T-helper 1 cell treated with Interleukin-12 subunit alpha and Interleukin-12 subunit beta and Interleukin-4 antibody, amounts not matched to agents 30 ng/mL and 1 ng/mL, for 36 hours (primary cell): ENCODE measurements around the gene MAP3K5. TPM values are rescaled to one million over a fixed set of nuclear protein-coding genes. Genes with fewer than 3 reads are reported as not detected.

ENCODE experiments used
- intact Hi-C: fragments of 100-400 bp; cut with micrococcal nuclease; formaldehyde crosslinking; loops from one replicate; pipeline ENCODE4 v1.15.1; 2024
- total RNA-seq: library from RNA; stranded (reverse); gene quantifications from 2 replicates; pipeline ENCODE4 v1.2.3, GENCODE V29; 2022

MAP3K5 gene
- total RNA-seq, 1 donor from 2014 or later, result 38.3 TPM

DNA sequence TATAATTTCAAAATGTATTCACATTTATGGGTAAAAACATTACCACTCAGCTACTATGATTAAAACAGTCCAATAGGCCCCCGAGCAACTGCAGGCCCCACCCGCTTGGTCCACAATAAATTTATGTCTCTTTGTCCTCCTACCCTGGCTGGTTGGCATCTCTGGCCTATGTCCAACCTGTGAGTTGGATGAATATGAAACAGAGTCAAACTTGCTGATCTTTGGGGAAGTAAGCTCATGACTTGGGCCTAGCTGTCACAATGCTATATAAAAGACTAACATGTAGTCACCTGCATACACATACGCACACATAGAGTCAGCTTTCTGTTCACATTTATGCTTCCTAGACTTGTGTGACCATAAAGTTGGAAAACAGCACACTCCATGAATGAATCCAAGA, 262.6 kb downstream of the MAP3K5 start:
- intact Hi-C loops, result no loop called here

- intact Hi-C loops, result no loop called here
Observed at GRCh38 chr6:136528477-136528876, 263.8 kb downstream of the MAP3K5 start.

DNA sequence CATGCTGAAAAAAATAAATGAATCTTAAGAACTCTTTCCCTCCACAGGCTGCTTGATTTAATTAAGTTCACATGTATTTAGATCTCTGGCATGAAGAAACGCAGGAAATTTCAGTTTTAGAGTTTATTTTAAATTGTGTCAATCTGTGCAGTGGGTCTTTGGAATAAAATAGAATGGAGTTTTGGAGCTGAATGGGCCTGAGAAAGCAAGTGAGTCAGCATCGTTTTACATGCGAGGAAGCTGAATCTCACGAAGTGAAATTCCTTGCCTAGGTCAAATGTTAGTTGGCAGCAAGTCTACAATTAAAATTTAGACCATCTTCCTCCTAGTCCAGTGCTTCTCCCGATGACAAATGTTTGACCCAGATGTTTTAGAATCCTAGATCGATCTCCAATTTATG, 264.4 kb downstream of the MAP3K5 start:
- intact Hi-C loops, result no loop called here

DNA sequence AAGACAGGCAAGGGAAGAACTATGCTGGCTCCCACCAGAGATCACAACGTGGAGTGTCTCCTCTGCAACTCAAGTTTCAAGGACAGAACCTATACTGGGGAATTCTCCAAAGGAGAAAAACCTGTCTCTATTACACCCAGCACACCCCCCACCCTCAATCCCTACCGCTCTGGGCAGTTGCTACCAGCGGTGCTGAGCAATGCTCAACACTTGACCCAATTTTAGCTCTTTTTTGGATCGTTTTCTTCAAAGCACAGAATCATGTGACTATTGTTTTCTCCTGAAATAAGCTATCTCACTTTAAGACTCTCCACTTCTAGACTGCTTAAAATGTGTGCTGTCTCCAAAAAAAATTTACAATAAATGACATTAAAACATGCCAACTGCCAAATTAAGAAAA, 265.3 kb downstream of the MAP3K5 start:
- intact Hi-C loops, result no loop called here

- intact Hi-C loops, result no loop called here
Observed at GRCh38 chr6:136526196-136526930, 265.9 kb downstream of the MAP3K5 start.

GRCh38 chr6:136525586-136526195, 266.6 kb downstream of the MAP3K5 start:
- intact Hi-C loops, result loop anchor here (2.0 kb wide), 1 partner anchor 25 kb away; the partner anchor contains the start of gene MAP7

DNA sequence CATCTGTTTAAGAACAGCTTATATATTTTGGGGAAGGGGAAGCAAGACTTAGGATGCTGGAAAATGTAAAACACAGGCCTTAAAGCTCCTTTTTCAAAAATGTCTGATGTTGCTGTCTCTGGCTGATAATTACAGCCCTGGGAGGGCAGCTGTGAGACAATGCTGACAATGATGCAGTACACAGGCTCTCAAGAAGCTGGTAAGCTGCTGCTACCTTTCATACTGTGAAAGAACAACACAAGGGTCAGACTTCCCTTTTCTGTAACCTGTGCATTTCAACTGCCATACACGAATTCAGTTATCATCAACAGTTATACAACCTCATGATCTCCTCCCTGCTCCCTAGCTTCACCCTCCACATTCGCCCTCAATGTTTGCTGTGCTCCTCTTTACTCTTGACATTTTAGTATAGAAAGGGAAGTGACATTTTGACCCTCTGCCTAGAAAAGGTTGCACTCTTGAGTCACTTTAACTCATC, 267.3 kb downstream of the MAP3K5 start:
- intact Hi-C loops, result loop anchor here (2.0 kb wide), 1 partner anchor 26 kb away; the partner anchor contains the start of gene MAP7

GRCh38 chr6:136524339-136524935, 267.8 kb downstream of the MAP3K5 start:
- intact Hi-C loops, result loop anchor here (2.0 kb wide), 1 partner anchor 26 kb away; the partner anchor contains the start of gene MAP7

DNA sequence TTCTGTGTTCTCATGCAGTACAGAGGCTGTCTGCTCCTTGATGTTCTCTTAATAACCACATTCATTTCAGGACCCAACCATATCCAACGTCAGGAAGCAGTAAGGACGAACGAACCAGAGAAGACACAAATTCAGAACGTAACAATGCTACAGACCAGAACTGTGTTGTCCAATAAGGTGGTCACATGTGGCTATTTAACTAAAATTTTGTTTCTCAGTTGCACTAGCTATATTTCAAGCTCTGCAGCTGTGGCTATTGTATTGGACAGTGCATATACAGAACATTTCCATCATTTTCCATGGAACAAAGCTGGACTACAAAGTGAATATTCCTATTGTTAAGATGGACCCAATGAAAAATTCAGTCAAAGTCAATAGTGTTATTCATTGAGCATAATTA, 269.1 kb downstream of the MAP3K5 start:
- intact Hi-C loops, result no loop called here

GRCh38 chr6:136522636-136523035, 269.6 kb downstream of the MAP3K5 start:
- intact Hi-C loops, result no loop called here

DNA sequence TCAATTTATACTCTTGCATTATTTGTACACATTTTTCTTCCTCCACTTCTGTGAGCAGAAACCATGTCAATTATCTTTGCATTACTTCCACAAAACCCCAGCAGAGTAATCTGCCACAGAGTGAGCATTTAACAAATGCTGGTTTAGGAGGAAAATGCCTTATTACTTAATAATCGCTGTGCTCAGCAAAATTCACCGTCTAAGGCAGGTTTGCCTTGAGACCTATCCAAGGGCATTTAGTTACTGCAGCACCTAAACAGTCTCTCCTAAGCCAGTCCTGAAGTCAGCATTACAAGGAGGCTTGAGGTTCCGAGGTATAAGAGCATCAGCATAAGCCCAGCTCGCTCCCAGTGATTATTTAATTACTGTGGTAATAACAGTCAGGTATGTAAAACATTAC, 270.4 kb downstream of the MAP3K5 start:
- intact Hi-C loops, result no loop called here

- intact Hi-C loops, result no loop called here
Observed at GRCh38 chr6:136521427-136521826, 270.9 kb downstream of the MAP3K5 start.

- intact Hi-C loops, result no loop called here
Observed at GRCh38 chr6:136520517-136520916, 271.8 kb downstream of the MAP3K5 start.

GRCh38 chr6:136517582-136517981, 274.7 kb downstream of the MAP3K5 start:
- intact Hi-C loops, result no loop called here

DNA sequence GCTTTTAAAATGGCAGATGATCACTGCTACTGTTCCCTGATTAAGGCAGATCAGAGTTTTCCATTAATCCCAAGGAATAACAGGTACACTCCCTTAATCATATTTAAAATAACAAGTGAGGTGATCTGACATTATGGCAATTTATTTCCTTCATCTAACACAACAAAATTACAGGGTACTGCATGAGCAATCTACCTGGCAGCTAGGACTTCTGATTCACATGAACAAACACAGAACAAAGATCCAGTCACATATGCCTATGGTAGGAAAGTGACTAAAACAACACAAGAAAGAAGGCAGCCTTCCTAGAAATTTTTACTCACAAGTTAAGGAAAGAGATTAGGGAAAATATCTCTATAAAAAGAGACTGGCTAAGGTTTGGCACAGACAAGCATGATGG, 275.3 kb downstream of the MAP3K5 start:
- intact Hi-C loops, result no loop called here

DNA sequence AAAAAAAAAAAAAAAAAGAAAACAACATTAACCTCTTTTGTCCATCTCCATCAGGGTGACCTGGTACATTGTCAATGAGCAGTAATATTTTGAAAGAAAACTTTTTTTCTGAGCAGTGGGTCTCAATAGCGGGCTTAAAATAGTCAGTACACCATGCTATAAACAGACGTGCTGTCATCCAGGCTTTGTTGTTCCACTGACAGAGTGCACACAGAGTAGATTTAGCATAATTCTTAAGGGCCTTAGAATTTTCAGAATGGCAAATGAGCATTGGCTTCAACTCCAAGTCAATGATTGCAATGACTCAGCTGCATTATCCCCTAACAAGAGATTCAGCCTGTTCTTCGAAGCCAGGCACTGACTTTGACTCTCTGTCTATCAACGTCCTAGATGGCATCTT, 277.7 kb downstream of the MAP3K5 start:
- intact Hi-C loops, result no loop called here

DNA sequence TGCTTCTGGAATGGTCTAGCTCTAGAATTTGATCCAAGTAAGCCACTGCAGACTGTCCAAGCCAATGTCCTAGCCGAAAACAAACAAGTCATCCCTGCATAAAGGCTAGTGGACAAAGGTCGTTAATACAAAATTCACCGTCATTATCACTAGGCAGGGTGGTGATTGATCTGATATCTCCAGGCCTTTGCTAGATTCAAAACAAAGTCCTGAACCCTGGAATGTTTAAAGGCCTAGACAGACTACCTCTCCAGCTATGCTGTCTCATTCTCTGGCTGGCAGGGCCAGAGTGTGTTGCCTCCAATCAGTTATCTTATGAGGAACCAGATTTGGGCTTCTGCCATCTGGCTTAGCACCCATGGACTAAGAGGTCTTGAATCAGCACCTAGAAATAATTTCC, 280.4 kb downstream of the MAP3K5 start:
- intact Hi-C loops, result no loop called here

DNA sequence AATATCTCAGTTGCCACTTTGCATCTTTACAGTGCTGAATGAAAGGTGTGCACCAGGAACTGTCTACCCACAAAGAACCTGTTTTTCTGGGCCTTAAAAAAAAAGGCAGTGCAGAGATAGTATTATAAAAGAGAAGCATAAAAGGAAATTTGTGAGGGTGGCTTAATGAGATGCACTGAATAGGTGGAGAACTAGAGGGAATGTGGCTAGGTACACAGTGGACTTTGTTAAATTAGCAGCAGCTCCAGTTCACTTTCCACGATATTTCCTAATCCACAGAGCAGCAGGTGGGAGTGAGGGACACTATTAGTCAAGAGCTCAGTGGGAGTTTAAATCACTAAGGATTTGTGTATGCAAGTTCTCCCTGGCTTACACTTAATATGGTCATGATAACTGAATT, 280.9 kb downstream of the MAP3K5 start:
- intact Hi-C loops, result no loop called here

DNA sequence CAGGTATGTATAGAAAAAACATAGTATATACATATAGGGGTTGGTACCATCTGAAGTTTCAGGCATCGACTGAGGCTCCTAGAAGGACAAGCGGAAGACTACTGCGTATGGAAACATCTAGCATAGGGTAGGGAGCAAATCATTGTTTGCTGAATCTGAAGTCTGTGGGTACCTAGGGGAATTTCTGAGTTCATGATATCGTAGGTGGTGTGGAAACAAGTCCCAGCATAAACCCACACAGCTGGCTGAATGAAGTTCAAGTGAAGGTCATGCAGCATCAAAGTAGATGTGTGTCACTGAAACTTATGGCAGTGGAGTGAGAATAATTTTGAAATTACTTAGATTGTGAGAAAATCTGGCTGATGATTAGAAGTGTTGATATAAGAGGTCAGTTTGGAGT, 281.5 kb downstream of the MAP3K5 start:
- intact Hi-C loops, result no loop called here

DNA sequence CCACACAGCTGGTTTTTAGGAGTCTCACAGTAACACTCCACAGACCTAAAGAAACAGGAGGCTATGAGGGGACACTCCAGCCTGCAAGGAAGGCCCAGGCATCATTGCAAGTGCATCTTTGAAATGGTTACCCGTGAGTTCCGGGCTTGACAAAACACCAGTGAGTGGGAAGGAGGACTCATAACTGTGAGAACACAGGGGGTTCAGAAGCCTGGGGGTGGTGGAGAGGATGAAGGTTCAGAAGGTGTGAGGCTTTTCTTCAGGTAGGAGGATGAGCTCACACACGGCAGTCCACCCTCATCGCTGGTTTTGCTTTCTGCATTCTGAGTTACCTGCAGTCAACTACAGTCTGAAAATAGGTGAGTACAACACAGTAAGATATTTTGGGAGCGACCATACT, 282.0 kb downstream of the MAP3K5 start:
- intact Hi-C loops, result no loop called here

- intact Hi-C loops, result no loop called here
Observed at GRCh38 chr6:136508725-136509392, 283.4 kb downstream of the MAP3K5 start.
